ENCODE data around the gene TNMD.

TNMD gene

GRCh38 chrX:100593581-100593980 lies 8.8 kb downstream of the TNMD start:
- intact Hi-C loops (cut with DNase I; ENCODE audit: low total_unique reads), result no loop called here
- Histone ChIP-seq H3K4me1 (no peaks in the 10 kb centered on the region), H3K27ac (no peak overlapping the region), H3K36me3 (no peaks in the 10 kb centered on the region), H3K27me3 (no peaks in the 10 kb centered on the region), H3K9me3 (no peaks in the 10 kb centered on the region), H3K4me3 (no peak overlapping the region)
- no peak for DNase-seq
- TF ChIP-seq CTCF (IDR thresholded peaks at IDR 0.05), result no peak

GRCh38 chrX:100596601-100597000 lies 11.9 kb downstream of the TNMD start:
- no peaks in the 10 kb centered on the region for H3K4me1 ChIP-seq
- no peaks in the 10 kb centered on the region for H3K27me3 ChIP-seq
- intact Hi-C loops (cut with DNase I; ENCODE audit: low total_unique reads), result no loop called here
- no peaks in the 10 kb centered on the region for H3K9me3 ChIP-seq
- no peak overlapping the region for H3K27ac ChIP-seq
- no peak for DNase-seq
- no peak overlapping the region for H3K4me3 ChIP-seq
- H3K36me3 ChIP-seq, result no peaks in the 10 kb centered on the region
- no peak for TF ChIP-seq CTCF (IDR thresholded peaks at IDR 0.05)

GRCh38 chrX:100599456-100599855 lies 14.7 kb downstream of the TNMD start:
- Histone ChIP-seq H3K27me3 (no peaks in the 10 kb centered on the region), H3K4me3 (no peak overlapping the region), H3K4me1 (no peaks in the 10 kb centered on the region), H3K9me3 (no peaks in the 10 kb centered on the region), H3K36me3 (no peaks in the 10 kb centered on the region), H3K27ac (no peak overlapping the region)
- intact Hi-C loops (cut with DNase I; ENCODE audit: low total_unique reads), result no loop called here
- TF ChIP-seq CTCF (IDR thresholded peaks at IDR 0.05), result no peak
- DNase-seq, result no peak

- H3K27ac ChIP-seq, result no peak overlapping the region
- no peak for TF ChIP-seq CTCF (IDR thresholded peaks at IDR 0.05)
- no peak overlapping the region for H3K4me3 ChIP-seq
Observed at GRCh38 chrX:100600340-100600739, 15.6 kb downstream of the TNMD start.

GRCh38 chrX:100600758-100601157 lies 16.0 kb downstream of the TNMD start:
- DNase-seq, result no peak
- Histone ChIP-seq H3K27ac (no peak overlapping the region), H3K9me3 (no peaks in the 10 kb centered on the region), H3K27me3 (no peaks in the 10 kb centered on the region), H3K4me3 (no peak overlapping the region), H3K36me3 (no peaks in the 10 kb centered on the region), H3K4me1 (no peaks in the 10 kb centered on the region)
- TF ChIP-seq CTCF (IDR thresholded peaks at IDR 0.05), result no peak
- intact Hi-C loops (cut with DNase I; ENCODE audit: low total_unique reads), result no loop called here

More at GRCh38 chrX:100600340-100600739, 15.6 kb downstream of the TNMD start:
- Histone ChIP-seq H3K4me1 (no peaks in the 10 kb centered on the region), H3K36me3 (no peaks in the 10 kb centered on the region), H3K27me3 (no peaks in the 10 kb centered on the region), H3K9me3 (no peaks in the 10 kb centered on the region)
- intact Hi-C loops (cut with DNase I; ENCODE audit: low total_unique reads), result no loop called here
- no peak for DNase-seq

- H3K4me3 ChIP-seq, result no peak overlapping the region
- intact Hi-C loops (cut with DNase I; ENCODE audit: low total_unique reads), result no loop called here
- H3K27ac ChIP-seq, result no peak overlapping the region
- H3K27me3 ChIP-seq, result no peaks in the 10 kb centered on the region
- no peaks in the 10 kb centered on the region for H3K36me3 ChIP-seq
- no peak for DNase-seq
- H3K4me1 ChIP-seq, result no peaks in the 10 kb centered on the region
- no peak for TF ChIP-seq CTCF (IDR thresholded peaks at IDR 0.05)
- no peaks in the 10 kb centered on the region for H3K9me3 ChIP-seq
Observed at GRCh38 chrX:100606753-100607152, 22.0 kb downstream of the TNMD start.

All from tibial artery (tissue), 4 donors.